Ureter (tissue), 1 donor: ENCODE results near the gene ULK3. TPM values are rescaled to one million over a fixed set of nuclear protein-coding genes. Genes with fewer than 3 reads are reported as not detected.
"Not testable (repeated sequence)": the region's sequence is repeated elsewhere in the genome, so short reads cannot be mapped to it uniquely, and the experiment has no call there.

Source experiments
- DNase-seq: peaks from one replicate; pipeline ENCODE4 v3.0.0-alpha.2; 2020; ENCODE audit warnings: low spot score
- total RNA-seq: library from RNA; stranded (reverse); gene quantifications from one replicate; pipeline ENCODE4 v1.2.4, GENCODE V29; 2023
- donor health status: DM: yes; HTN: yes; CAD: no.

Gene ULK3, protein sequence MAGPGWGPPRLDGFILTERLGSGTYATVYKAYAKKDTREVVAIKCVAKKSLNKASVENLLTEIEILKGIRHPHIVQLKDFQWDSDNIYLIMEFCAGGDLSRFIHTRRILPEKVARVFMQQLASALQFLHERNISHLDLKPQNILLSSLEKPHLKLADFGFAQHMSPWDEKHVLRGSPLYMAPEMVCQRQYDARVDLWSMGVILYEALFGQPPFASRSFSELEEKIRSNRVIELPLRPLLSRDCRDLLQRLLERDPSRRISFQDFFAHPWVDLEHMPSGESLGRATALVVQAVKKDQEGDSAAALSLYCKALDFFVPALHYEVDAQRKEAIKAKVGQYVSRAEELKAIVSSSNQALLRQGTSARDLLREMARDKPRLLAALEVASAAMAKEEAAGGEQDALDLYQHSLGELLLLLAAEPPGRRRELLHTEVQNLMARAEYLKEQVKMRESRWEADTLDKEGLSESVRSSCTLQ
- total RNA-seq: 54.8 TPM

DNA sequence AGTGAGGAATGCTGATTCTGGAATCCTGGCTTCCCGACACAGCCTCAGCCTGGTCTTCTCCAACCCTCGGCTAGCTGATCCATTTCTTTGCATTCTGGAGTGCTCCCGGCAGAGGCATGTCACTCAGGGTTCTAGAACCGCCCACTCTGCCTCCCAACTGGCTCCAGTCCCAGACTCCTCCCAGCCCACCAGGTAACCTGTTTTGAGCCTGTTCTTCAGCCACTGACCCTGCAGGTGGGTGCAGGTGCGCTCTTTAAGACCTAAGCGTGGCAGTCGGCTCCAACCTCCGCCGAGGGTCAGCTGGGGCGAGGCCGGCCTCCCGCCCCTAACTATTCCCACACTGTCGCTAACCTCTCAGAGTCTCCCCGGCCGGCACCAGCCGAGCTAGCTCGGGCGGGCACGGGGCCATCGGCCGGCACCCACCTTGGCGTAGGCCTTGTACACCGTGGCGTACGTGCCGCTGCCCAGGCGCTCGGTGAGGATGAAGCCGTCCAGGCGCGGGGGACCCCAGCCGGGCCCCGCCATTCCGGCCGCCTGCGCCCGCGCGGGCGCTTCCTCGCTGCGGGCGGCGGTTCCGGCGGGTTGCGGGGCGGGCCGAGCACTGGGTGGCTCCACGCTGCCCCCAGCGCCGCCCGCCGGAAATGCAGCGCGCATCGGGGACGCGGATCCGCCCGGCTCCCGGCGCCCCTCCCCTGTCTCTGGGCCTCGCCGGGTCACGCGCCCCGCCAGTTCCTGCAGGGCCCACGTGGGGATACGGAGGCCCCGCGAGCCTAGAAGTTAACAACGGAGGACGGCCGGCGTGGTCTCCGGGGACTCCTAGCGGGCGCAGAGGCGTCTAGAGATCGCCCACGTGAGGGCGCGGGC, at the start of gene ULK3:
TSS of gene ULK3 (minus strand) at position 576 of the 864 bp plus-strand sequence. CDS start at position 525, 51 bp downstream.
- peak; percentile 91 for DNase-seq

DNA sequence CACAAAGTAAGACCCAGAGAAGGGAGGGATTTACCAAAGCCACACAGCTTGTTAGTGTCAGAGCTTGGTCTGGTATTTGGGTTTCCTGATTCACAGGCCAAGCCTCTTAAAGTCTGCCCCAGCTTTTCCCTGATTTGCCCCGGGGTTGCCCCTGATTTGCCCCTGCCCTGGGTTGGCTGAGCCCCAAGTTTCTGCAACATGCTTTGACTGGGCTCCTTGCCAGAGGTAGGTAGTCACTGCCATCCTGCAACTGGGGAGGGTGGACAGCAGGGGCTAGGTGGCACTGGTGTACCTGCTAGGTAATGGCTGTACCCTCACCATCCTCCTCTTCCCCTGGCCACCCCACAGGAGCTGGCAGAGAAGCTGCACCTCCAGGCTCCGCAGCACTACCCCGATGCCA, 49.4 kb upstream of the ULK3 start:
- peak; percentile 77 for DNase-seq

DNA sequence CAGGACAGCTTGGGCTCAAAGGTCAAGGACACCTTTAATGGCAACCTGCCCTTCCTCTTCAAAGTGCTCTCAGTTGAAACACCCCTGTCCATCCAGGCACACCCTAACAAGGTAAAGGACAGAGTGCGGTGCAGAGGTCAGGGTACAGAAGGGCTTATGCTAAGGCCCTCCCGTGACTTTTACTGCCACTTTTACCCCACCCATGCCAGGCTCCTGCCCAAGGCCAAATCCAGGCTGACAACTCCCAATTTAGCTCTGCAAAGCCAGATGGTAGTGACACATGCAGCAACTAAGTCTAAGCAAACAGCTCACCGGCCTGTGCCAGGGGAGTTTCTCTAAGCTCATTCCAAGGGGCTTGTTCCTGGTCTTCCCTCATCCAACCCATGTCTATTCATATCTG, 48.5 kb upstream of the ULK3 start:
- DNase-seq: no peak

DNA sequence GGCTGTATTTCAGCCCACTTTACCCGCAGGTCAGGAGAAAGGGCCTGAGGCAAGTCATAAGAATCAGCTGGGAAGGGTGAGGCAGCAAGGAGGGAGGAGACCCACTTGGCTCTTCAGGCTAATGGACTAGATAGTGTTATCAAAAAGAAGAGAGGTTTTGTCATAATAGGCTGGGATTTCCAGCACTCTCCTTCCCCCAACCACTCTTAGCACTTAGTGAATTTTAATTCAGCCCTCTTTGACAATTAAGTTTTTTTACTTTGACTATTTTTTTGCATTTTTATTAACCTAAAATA, 47.7 kb upstream of the ULK3 start:
- no peak for DNase-seq

DNA sequence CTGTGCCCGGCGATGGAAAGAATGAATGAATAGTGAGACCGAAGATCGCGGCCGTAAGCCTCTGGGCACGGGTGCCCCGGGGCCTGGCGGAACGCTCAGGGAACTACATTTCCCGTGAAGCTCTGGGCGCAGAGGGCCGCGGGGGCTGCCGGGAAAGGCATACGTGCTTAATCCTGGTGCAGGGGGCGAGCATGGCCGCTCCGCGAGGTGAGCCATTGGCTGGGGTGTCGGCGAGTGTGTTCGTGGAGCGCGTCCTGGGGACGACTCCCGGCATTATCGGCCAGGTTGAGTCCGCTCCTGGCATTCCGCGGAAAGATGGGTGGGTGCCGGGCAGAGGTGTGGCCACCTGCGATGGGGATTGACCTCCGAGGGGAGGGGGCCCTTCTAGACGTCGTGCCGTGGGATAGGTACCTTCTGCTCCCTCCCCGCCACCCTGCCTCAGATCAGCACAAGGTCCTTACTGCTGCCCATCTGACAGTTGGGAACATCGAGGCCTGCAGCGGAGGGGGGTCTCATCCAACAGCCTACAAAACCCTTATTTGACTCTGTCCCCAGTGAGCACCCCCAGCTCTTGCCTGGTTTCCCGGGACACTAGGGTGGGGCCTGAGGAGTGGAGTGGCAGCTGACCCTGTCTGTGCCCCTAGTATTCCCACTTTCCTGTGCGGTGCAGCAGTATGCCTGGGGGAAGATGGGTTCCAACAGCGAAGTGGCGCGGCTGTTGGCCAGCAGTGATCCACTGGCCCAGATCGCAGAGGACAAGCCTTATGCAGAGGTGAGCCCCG, 47.1 kb upstream of the ULK3 start, which contains the start of gene MPI:
TSS of gene MPI (plus strand) at position 160 of the 782 bp plus-strand sequence. CDS start at position 192, 32 bp downstream.
- peak; percentile 90 for DNase-seq

DNA sequence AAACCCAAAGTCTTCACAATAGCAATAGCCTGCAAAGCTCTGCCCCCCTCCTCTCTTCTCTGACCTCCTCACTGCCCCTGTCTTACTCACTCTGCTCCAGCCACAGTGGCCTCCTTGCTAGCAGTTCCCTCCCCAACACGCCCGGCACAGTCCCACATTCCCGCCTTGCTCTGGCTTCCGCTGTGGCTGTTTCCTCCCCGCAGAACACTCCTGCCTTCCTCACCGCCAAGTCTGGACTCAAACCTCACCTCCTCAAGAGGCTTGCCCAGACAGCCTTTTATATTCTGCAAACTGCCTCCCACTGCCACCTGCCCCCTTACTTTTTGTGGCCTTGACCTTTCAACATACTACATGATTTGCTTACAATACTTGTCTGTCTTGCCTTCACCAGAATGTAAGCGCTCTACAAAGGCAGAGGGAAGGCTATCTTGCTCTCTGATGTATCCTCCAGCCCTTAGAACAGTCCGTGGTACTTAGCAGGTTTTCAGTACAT, 46.5 kb upstream of the ULK3 start:
- DNase-seq: peak; percentile 67

DNA sequence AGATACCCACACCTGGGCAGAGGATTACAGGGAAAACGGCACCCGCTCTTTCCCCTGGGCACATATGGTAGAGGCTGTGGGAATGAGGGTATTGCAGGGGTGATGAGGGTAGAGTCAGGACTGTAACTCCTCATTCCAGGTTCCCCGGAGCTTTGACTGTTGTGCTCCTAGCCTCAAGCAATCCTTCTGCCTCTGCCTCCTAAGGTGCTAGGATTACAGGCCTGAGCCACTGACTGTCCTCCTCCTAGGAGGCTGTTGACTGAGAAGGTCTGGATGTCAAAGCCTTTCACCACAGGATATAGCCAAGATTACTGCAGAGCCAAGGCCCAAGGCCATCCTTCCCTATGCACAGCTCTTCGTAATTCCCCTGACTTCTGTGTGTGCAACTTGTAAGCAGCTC, 45.8 kb upstream of the ULK3 start:
- no peak for DNase-seq

DNA sequence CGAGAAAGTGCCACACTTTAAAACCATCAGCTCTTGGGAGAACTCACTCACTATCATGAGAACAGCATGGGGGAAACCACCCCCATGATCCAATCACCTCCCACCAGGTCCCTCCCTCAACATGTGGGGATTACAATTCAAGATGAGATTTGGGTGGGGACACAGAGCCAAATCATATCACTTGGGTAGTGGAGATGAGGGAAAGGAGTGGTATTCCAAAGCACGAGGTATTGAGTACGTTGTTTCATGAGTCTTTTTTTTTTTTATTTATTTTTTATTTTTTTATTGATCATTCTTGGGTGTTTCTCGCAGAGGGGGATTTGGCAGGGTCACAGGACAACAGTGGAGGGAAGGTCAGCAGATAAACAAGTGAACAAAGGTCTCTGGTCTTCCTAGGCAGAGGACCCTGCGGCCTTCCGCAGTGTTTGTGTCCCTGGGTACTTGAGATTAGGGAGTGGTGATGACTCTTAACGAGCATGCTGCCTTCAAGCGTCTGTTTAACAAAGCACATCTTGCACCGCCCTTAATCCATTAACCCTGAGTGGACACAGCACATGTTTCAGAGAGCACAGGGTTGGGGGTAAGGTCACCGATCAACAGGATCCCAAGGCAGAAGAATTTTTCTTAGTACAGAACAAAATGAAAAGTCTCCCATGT, 44.7 kb upstream of the ULK3 start:
- DNase-seq: not testable (repeated sequence)

DNA sequence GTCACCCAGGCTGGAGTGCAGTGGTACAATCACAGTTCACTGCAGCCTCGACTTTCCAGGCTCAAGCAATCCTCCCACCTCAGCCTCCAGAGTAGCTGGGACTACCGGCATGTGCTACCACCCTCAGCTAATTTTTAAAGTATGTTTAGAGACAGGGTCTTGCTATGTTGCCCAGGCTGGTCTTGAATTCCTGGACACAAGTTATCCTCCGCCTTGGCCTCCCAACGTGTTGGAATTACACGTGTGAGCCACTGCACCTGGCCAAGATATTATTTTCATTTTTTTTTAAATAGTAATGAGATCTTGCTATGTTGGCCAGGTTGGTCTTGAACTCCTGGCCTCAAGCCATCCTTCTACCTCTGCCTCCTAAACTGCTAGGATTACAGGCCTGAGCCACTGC, 42.5 kb upstream of the ULK3 start:
- no peak for DNase-seq

DNA sequence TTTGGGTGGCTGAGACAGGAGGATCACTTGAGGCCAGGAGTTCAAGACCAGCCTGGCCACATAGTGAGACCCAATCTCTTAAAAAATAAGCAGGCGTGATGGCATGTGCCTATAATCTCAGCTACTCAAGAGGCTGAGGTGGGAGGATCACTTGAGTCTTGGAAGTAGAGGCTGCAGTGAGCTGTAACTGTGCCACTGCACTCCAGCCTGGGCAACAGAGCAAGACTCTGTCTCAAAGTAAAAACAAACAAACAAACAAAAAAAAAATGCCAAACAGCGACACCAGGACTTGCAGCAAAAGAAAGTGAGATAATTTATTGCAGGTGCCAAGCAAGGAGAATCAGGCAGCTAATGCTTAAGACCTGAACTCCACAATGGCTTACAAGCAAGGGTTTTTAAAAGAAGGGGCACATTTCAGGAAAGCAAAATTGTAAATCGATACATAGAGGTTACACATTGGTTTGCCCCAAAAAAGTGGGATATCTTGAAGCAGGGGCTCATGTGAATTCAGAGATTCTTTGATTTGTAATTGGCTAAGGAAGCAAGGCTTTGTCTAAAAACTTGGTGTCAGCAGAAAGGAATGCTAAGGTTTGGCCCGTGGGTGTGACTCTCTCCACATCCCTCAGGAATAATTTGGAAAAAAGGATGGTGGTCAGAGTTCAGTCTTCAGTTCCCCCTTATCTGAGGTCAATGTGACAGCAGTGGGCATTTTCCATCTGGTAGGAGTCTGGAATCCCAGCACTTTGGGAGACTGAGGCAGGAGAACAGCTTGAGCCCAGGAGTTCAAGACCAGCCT, 41.7 kb upstream of the ULK3 start:
- DNase-seq: no peak

DNA sequence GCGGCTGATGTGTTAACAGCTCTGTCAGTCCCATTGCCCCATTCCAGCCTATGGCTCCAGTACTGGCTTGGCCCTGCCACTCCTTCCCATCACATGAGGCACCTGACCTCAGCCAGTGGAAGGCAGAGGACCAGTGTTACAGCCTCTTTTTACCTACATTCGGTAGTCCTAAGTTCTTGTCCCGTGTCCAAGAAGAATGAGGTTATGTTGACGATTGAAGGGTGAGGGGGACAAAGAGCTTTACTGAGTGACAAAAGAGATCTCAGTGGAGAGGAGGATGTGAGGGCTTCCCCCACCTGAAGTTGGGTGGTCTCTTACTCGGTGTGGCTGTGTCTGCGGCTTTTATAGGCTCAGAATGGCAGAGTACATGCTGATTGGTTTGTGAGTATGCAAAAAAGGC, 39.6 kb upstream of the ULK3 start:
- DNase-seq: no peak

DNA sequence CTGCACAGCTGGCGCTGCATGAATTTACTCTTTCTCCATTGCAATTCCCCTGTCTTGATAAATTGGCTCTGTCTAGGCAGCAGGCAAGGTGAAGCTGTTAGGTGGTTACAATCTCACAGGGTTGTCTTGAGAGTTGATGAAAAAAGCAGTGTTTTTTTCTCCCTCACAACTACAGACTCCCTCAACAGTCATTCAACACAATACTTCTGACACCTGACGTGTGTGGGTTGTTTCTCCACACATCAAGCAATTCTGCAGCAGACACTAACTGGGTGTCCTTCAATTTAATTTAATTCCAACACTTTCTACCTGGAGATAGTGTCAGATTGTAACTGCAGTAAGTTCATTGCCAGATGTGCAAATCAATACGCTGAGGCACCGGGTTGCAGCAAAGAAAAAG, 35.3 kb upstream of the ULK3 start:
- DNase-seq: no peak

DNA sequence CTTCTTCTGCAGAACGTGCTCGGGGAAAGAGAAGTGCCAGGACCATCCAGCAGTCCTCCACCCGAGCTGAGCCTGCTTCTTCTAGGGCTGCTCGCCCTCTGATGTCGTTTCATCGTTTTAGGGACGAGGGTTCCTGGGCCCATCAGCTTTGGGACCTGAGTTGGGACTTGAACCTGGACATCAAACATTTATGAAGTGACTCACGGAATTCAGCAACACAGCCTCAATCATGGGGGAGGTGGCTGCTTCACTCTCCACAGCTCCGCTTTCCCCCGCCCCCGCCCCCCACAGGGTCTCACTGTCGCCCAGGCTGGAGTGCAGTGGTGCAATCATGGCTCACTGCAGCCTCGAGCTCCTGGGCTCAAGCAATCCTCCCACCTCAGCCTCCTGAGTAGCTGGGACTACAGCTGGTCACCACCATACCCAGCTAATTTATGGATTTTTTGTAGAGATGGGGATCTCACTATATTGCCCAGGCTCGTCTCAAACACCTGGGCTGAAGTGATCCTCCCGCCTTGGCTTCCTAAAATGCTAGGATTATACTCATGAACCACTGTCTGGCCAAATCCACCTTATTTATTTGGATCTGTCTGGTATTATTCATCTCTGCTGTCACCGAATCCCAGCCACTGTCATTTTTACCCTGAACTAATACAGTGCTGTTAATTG, 30.9 kb upstream of the ULK3 start:
- DNase-seq: no peak

DNA sequence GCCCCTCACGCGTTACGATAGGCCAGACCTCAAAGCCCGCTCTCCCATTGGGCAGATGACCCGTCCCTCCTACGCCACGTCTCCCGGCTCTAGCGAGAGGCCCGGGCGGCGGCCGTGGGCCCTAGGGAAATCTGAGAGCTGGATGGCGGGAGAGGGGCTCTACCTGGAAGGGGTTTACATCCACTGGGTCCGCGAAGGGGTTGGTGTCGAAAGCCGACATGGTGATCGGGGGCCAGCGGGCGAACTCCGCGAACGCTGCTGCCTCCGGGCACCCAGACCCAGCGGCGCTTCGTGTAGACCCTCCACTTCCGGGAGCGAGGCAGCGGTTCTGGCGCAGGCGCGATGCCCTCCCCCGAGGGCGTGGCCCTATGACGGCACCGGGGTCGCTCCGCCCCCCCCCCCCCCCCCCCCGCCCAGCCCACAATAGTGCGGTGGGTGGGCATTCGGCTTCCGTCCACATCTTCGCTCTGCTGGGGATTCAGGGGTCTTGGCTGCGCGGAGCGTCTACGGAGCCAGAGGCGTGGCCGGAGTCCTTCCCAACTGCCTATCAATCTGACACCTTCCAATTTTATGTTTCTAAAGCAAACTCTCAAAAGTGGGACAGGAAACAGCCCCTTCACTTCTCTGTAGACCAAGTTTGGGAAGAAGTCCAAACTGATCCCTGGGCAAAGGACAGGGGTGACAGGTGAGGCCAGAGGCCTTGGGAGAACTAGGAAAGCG, 30.2 kb upstream of the ULK3 start, which contains the start of gene SCAMP2:
TSS of gene SCAMP2 (minus strand) at position 330 of the 720 bp plus-strand sequence. CDS start at position 220, 110 bp downstream.
- DNase-seq: peak; percentile 93

DNA sequence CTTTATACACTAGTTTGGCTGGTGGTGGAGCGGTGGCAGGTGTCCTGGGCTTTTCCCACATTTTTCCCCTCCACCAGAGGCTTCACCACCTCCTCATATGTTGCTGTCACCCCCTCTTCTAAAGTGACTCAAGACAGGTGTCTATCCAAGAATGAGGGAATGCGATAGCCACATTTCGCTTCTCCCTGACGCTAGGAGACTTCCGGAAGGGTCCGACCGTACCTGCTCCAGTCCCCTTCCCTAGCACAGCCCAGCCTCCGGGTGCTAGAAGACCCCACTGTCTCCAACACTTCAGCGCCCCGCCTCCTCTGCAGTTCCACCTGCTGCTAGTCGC, 29.7 kb upstream of the ULK3 start:
- no peak for DNase-seq

DNA sequence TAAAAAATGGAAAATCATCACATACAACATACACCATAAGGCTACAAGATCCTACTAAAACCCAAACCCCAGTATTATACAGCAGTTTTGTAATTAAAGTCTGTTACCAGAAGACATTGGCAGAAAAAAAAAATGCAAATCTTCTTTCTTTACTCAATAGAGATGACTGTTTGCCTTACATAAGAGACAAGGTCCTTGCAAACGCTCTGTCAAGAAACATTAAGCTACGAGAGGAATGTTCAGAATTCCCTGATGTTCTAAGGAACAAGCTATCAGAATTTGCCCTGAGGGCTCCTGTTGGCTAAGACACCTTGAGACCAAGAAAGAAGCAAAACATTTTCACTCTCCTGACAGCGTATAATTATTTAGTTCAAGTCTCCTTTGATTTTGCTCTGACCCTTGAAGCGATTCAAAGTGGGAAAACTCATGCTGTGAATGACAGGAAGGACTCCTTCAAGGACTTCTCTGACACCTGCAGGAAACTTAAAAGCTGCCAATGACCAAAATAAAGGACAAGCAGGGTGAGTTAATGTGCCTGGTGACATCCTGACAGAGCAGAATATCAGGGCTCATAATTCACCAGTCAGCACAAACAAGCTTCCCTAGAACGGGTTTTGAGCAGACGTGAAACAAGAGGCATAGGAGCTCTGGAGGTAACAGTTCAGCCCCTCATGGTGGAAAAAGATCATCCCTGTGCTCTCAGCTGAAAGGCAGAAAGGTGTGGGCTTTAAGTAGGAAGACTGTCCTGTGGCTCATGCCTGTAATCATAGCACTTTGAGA, 27.7 kb upstream of the ULK3 start:
- DNase-seq: no peak

DNA sequence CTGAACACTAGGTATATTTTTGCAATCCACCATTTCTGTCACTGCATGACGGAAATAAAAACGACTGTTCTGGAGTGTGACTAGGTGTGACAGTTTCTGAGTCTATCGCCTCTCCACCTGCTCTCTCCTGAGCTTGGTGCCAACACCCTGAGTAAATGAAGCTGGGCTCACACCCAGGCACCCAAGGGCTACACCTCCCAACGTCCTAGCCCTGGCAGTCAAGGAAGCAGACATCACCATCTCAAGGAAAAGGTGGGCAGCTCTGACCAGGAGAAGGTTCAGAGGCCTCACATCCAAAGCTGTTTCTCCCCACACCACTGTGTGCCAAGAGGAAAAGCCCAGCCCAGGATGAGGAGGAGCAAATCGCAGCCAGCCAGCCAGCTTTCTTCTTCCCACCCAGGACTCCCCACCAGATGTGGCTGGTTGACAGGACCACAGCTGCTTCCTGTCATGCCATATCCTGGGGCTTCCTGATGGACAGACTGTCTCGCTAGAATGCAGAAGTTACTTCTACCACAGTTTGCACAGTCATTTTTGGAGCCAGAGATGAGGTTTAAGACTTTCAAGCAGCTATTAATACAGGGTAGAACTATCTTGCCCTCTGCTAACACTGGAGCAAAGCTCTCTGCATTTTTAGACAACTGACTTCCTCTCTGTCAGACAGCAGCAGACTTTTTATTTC, 26.9 kb upstream of the ULK3 start:
- no peak for DNase-seq

DNA sequence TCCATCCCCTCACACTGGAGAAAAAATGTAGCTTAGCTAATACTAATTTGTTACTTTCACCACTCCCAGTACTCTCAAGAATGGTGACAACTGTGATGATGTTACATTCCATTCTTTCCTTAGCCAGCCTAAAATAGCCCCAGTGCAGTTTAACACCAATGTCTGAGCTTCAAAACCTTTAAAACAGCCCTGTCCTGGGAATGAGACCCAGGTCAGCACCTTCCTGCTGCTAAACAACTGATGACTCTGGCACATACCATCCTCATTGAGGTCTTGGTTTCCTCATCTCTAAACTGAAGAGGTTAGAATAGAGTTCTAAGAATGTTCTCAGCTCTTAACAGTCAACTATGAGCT, 26.4 kb upstream of the ULK3 start:
- DNase-seq: no peak
